KBM-7 (cell line): ENCODE results near the gene KIF3B.

ENCODE experiments used
- DNase-seq: peaks from one replicate; pipeline ENCODE4 v3.0.0-alpha.2; 2015
- in situ Hi-C: fragments of 300-500 bp; cut with MboI; formaldehyde crosslinking; loops from 2 replicates; pipeline ENCODE4 v1.14.3; 2020; ENCODE audit warnings: low sequenced_read_pairs, low pct_unique_long_range_greater_than_20kb, mixed read lengths

The KIF3B gene

DNA sequence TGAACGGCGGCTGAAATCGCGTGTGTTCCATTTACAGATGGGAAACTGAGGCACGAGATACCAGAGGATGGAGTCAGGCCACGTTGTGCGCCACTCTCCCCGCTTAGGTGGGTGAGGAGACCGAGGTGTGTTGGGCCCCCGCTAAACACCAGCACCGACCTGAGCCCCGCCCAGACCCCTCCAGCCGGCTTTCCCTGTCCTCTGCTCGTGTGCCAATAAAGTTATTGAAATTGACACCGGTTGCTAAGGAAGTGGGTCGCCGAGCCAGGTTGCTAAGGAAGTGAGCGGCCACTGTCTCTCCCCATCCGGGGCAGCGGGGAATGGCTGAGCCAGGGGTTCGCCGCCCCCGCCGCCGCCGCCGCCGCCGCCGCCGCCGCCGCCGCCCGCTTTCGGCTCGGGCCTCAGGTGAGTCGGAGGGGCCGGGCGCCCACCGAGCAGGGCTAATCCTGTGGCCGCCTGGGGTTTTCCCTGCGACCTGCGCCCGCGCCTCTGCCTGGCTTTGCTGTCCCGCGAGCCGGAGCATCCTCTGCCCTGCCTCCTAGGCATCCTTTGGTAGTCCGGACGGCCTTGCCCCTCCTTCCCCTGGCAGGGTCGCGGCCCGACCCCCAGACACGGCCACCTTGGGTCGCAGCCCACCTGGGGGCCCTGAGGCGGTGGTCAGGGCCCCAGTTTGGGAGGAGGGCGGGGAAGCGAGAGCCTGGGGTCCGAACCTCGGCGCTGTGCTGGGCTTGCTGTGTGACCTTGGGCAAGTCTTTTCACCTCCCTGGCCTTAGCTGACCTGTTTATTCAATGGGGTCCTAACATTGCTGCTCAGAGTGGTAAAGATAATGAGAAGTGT is at the start of gene KIF3B:
Gene KIF3B, plus strand, starts transcription at position 291 of the 838 bp plus-strand sequence. CDS start 32,127 bp downstream, outside the sequence.
- peak; percentile 92 for DNase-seq
- in situ Hi-C loops, result no loop called here

DNA sequence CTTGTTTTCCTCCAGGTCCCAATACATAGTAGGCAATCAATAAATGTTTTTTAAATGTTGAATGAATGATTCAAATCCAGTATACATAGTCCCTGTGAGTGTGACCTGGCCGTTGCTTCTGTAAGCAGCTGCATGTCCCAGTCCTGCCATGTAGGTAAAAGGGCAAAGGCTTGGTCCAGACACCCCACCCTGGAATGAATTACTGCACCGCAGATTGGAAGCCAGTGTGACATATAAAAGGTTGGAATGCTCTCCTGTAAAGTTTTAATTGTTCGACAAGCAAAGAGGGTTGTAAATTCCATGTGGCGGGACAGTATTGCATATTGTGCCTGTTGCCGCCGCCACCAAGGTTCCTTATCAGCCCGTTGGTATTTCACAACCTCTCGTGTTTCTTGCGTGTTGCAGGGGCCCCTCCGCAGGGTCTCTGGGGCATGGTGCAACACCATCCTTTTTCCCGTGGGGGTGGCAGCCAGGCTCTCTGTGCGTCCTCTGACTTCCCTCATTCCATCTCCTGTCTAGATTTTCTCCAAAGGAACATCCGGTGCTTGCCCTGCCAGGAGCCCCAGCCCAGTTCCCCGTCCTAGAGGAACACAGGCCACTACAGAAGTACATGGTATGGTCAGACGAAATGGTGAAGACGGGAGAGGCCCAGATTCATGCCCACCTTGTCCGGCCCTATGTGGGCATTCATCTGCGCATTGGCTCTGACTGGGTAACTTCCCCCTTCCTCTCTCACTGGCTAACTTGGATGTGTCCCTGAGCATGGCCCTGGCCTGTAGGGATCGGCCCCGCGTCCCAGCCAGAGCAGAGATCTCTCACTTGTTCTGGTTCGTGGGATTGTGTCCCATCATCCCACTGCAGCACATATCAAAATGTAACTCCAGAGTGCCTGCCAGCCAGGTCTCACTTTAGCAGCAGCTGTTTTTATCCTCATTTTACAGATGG is 49.4 kb upstream of the KIF3B start:
- in situ Hi-C loops, result no loop called here
- no peak for DNase-seq

DNA sequence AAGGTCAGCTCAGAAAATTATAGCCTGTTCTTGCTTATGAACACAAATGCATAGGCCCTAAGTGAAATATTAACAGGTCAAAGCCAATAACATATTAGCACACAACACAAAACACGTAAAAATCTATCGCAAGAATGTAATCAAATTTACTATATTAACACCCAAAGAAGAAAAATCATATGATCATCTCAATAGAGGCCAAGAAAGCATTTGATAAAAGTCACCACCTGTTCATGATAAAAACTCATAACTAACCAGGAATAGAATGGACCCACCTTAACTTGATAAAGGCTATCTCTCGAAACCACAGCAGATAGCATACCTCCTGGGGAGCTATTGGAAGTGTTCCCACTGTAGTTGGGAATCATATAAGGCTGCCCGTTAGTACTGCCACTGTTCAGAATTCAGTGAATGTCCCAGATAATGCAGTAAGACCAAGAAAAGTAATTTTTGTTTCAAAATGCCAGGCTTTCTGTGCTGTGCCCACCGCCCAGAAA is 48.2 kb upstream of the KIF3B start:
- in situ Hi-C loops, result no loop called here
- DNase-seq, result no peak

DNA sequence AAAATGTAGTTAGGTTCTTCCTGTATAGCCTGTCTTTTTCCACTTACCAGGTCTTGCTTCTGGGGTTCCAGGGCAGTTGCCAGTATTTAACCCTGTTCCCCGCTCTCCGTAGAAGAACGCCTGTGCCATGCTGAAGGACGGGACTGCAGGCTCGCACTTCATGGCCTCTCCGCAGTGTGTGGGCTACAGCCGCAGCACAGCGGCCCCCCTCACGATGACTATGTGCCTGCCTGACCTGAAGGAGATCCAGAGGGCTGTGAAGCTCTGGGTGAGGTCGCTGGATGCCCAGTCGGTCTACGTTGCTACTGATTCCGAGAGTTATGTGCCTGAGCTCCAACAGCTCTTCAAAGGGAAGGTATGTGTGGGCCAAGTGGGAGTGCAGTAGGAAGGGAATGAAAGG is 46.7 kb upstream of the KIF3B start:
- no peak for DNase-seq
- in situ Hi-C loops, result no loop called here

DNA sequence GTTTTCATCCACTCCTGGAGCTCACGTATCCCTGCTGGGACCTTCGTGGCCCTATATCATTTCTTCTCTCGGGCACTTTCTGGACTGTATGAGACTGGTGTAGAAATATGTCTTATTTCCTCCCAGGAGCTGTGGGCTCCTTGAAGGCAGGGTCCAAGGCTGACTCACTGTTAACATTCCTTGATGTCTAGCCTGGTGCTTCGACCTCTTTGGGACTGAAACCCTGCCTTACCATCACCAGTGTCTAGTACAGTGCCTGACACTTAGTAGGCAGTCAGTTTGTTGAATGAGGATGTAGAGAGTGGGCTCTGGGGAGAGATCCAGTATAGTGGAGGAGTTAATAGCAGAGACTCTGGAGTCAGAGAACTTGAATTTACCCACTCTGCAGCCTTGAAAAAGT is 46.2 kb upstream of the KIF3B start:
- DNase-seq, result no peak
- in situ Hi-C loops, result no loop called here

DNA sequence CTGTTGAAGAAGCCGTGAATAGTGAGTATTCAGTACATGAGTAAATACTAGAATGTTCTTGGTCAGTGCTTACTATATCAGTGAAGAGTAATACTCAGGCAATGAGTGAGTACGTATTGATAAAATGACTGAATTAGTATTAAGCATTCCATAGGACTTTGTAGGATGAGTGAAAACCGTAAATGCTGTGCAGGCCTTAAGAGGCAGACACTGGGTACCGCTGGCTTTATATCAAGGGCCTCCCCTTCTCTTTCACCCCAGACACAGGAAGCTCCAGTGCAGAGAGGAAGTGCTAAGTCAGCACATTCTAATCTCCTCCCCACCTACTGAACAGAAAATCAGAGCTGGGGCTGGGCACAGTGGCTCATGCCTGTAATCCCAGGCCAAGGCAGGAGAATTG is 45.6 kb upstream of the KIF3B start:
- in situ Hi-C loops, result no loop called here
- DNase-seq, result peak; percentile 18

DNA sequence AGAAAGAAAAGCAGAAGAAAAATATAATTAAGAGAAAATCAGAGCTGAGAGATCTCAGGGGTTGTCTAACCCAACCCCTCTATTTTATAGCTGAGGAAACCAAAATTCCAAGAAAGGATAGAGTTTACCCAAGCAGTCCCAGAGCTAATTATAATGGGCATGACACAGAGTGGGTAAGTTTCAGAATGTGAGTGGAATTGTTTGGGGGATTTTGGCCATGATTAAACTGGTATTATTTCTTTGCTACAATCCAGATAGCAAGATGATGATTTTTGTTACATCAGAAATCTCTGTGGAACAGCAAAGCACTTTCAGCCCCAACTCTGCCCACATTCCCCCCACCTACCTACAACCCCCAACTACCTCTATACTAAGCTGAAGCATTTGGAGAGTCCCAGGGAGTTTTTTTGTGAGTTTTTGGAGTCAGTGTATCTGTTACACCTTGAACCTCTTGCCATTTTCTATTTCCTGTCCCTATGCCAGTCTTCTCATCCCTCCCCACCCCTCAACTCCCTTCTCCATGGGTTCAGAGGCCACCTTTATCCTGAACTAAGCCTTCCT is 45.0 kb upstream of the KIF3B start:
- in situ Hi-C loops, result no loop called here
- no peak for DNase-seq

DNA sequence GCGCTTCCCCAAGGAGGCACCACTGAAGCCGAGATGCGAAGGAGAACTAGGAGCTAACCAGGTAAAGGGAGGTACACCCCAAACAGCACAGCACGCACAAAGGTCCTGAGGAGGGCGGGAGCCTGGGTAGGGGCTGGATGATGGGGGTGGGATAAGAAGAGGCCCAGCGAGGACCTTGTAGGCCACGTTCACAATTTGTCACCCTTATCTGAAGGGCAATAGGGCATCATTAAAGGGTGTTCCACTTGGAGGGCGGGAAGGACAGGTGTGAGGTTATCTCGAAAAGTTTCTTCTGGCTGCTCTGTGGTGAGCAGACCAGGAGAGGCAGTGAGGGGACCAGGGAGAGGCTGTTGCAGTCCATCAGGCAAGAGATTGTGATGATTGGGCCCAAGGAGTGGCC is 44.2 kb upstream of the KIF3B start:
- no peak for DNase-seq
- in situ Hi-C loops, result no loop called here

DNA sequence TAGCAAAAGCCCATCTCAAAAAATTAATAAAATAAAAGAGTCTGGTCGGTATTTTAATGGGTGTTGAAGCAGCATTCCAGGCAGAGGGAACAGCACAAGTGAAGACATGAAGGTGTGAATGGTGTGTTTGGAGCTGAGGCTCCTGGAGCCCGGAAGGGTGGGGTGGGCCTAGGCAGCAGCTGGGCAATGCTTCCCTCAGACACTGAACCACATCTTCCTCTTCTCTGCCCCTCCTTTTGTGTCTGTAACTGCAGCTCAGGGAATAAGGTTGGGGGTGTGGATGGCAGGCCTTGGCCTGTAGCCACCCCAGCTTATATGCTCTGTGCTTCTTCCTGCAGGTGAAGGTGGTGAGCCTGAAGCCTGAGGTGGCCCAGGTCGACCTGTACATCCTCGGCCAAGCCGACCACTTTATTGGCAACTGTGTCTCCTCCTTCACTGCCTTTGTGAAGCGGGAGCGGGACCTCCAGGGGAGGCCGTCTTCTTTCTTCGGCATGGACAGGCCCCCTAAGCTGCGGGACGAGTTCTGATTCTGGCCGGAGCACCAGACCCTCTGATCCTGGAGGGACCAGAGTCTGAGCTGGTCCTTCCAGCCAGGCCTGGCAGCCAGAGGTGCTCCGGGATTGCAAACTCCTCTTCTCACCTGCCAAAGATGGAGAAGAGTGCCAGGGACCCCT is 43.2 kb upstream of the KIF3B start:
- no peak for DNase-seq
- in situ Hi-C loops, result no loop called here

DNA sequence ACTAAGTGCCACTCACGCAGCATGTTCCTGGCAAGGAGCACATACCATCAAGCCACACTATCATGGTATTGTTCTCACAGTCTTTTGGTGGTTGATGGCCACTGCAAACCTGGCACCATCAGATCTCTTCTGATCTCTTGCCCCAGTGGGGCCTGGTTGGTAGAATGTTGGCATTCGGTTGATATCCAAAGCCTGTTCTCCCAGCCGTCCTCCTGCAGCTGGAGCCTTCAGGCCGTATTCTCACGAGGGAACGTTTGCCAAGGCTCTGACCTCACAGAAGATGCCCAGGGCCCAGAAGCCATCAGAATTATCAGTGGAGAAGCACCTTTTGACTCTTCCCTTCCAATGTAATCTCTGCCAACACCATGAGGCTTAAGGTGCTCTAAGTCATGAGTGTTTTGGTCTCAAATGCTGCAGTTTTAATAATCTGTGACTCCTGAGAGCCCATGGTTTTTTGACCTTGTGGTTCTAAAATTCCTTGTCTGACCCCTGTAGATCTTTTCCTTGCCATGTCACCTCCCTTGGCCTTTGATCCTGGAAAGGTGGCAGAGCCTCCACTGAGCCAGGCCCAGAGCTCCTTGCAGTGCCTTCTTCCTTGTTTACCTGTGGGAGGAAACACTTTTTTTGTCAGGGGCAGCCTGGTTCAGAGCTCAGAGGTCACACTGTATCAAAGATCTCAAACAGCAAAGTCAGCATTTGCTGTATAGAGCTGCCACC is 42.0 kb upstream of the KIF3B start:
- no peak for DNase-seq
- in situ Hi-C loops, result no loop called here

DNA sequence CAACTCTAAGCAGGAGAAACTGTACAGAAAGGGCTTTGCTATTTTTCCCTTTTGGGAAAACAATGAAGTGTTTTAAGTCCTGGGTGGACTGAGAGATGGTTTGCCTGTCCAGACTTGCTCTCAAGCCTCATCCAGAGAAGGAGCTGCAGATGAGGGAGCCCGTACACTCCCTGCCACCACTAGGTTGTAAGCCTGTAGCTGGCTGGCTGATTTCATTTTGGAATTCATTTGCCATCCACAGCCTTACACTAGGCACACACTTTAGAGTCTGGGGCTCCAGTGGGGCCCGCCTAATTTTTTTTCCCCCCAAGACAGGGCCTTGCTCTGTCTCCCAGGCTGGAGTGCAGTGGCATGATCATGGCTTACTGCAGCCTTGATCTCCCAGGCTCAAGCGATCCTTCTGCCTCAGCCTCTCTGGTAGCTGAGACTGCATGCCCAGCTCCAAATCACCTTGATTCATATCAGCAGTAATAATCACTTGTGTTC is 41.4 kb upstream of the KIF3B start:
- DNase-seq, result no peak
- in situ Hi-C loops, result no loop called here

DNA sequence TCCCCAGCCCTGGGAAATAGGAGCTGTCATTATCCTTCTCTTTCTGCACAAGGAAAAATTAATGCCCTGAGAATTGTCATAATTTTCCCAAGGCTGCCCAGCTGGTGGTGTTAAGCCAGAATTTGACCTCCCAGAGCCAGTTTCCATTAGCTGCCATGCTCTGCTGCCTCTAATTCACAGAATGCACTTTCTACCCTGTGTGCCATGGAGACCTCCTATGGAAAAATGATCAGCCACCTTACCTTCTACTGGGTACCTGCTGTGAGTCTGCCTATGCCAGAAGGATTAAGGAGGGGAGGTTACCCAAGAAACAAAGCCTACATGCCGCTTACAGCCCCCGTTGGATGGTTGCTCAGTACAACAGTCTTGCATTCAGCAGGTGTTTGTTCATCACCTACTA is 40.6 kb upstream of the KIF3B start:
- in situ Hi-C loops, result no loop called here

DNA sequence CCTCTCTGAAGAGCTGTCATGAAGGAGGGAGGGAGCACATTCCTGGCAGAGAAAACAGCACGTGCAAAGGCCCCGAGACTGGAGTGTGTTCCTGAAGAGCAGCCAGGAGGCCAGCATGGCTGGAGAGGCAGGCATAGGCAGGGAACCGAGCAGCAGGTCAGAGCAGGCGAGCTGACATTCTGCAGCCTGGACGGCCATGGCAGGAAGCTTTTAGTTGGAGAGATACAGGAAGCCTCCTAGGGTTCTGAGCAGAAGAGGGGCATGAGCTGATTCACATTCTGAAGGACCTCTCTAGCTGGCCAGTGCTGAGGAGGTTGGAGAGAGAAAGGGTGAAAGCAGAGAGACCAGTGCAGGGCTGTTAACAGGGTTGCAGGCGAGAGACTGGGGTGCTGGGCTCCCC is 40.0 kb upstream of the KIF3B start:
- no peak for DNase-seq
- in situ Hi-C loops, result no loop called here

More for the DNA sequence above, 40.6 kb upstream of the KIF3B start:
- DNase-seq, result no peak

DNA sequence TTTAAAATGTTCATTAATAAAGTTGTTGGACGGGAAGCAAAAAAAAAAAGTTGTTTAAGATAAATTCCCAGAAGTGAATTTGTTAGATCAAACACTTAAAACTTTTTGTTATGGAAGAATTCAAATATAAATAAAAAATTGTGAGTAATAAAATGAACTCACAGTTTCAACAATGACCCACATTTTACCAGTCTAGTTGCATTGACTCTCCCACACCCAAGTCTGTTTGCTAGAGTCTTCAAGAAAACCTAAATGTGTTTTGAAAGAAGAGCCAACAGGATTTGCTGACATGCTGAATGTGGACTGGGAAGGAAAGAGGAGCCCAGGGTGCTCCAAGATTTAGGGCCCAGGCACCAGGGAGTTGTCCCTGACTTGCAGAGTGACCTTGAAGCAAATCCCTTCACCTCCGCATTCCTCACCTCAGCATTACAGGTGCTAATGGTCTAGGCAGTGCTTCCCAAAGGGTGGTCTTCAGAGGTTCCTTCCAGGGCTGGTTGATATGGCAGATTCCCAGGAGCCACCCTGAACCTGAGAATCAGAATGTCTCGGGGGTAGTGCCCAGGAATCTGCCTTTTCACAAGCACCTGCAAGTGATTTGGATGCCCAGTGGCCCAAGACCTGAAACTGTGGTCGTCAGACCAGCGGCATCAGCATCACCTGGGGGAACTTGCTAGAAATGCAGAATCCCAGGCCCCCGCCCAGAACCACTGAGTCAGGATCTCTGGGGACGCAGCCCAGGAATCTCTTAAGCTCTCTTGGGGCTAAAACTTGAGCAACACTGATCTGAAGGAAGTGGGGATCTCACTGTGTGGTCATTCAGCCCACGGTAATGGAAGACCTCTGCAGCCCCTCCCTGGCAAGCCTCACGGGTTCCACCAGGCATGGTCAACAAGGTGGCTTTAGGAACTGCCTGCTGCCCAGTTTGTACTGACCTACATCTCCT is 38.7 kb upstream of the KIF3B start:
- DNase-seq, result no peak
- in situ Hi-C loops, result no loop called here

DNA sequence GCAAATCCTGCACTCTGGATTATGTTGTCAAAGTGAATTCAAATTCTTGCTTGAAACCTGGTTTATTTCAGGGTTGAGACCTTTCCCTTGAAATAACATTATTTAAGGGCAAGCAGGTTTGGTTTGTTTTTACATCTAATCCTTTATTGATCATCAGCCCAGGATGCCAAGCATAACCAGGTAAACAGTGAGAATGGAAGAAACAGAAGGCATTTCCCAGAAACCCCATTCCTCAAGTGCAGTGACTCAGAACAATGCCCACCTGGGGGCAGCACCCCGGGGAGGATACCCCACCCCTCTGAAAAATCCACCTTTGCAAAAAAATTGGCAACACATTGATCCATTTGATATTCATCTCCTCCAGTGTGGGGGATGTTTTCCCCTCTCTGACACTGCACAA is 37.2 kb upstream of the KIF3B start:
- in situ Hi-C loops, result no loop called here
- DNase-seq, result no peak

DNA sequence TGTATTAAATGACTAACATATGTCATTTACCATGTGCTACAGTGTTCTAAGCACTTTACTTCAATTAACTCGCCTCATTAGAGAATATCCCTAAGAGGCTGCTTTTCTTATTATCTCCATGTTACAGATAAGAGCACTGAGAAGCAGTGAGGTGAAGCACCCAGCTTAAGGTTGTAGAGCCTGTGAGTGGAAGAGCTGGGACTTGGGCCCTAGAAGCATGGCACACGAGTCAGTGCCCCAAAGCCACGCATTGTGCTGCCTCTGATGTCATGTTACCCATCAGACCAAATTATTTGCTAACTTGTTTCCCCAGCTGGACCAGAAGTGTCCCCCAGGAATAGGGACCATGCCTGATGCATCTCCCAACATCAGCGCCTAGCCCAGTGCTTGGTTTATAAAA is 35.6 kb upstream of the KIF3B start:
- in situ Hi-C loops, result no loop called here
- DNase-seq, result no peak

DNA sequence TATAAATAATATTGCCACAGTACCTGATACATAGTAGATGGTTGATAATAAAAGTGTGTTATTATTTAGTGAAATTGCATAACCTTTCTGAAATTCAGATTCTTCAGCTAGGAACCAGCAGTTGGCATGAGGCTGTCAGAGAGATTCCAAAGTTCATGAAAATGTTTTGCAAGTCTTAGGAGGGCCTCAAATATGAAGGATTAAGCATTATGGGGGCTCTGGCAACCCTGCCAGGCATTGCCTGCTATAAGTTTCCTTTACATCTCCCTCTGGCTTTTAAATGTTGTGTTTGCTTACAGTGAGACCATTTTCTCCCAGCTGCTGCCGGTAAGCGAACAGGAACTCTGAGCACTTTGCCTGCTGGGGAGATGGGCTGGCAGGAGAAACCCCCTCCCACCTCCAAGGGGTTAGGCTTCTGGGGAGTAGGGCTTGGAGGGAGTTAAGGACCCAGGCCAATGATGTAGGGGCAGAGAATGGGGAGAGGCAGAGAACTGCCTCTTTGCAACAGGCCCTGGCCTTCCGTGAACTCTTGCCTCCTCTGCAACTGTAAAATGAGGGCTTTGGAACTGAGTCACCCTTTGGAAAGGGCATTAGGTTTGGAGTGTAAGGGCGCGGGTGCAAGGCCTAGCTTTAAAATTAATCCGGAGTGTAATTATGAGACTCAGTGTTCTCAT is 33.2 kb upstream of the KIF3B start:
- DNase-seq, result no peak
- in situ Hi-C loops, result no loop called here
